RWPE2 (cell line): Measurements from ENCODE around the gene EEF1E1.

Experiments
- ATAC-seq: fragments of 200-7000 bp; cut with Tn5 transposase; 3 replicates; pipeline ENCODE4 v1.9.1; 2021; ENCODE audit warnings: low read depth
- DNase-seq: peaks from one replicate; pipeline ENCODE4 v3.0.0-alpha.2; 2020; ENCODE audit warnings: low spot score
- H3K27ac ChIP-seq: fragments of 450-650 bp; 2 replicates; pipeline ENCODE4 v1.5.1; 2017; ENCODE audit warnings: mild to moderate bottlenecking; ENCODE audit not compliant: poor library complexity, severe bottlenecking
- H3K27me3 ChIP-seq: fragments of 250-450 bp; sonication (Bioruptor Pico); 2 replicates; pipeline ENCODE4 v1.5.1; 2021; ENCODE audit warnings: mild to moderate bottlenecking, moderate library complexity; ENCODE audit not compliant: insufficient read depth, poor library complexity, severe bottlenecking
- H3K36me3 ChIP-seq: fragments of 250-450 bp; sonication (Bioruptor Pico); 2 replicates; pipeline ENCODE4 v1.5.1; 2020; ENCODE audit warnings: low read depth, mild to moderate bottlenecking, moderate library complexity
- H3K4me1 ChIP-seq: fragments of 250-450 bp; sonication (Bioruptor Pico); 2 replicates; pipeline ENCODE4 v1.5.1; 2021; ENCODE audit warnings: mild to moderate bottlenecking, moderate library complexity; ENCODE audit not compliant: insufficient read depth, poor library complexity, severe bottlenecking
- H3K4me3 ChIP-seq: fragments of 250-450 bp; sonication (Bioruptor Pico); 2 replicates; pipeline ENCODE4 v1.5.1; 2021; ENCODE audit warnings: mild to moderate bottlenecking, moderate library complexity; ENCODE audit not compliant: severe bottlenecking
- H3K9me3 ChIP-seq: fragments of 250-450 bp; sonication (Bioruptor Pico); 2 replicates; pipeline ENCODE4 v1.5.1; 2021; ENCODE audit warnings: mild to moderate bottlenecking, moderate library complexity; ENCODE audit not compliant: severe bottlenecking
- CTCF ChIP-seq: fragments of 450-650 bp; IDR thresholded peaks from one replicate; pipeline ENCODE4 v1.5.1; 2017; ENCODE audit warnings: mild to moderate bottlenecking, moderate library complexity; ENCODE audit not compliant: poor library complexity, severe bottlenecking

EEF1E1 gene

GRCh38 chr6:8102122-8102958 is at the start of gene EEF1E1:
Gene EEF1E1 (minus strand): TSS chr6:8102548. CDS start chr6:8102521, 27 bp downstream.
- Histone ChIP-seq H3K9me3 (no peaks in the 10 kb centered on the region), H3K27me3 (no peaks in the 10 kb centered on the region), H3K4me1 (peaks cover 13% of the 10 kb centered on the region), H3K4me3 (peak within 1 kb of the TSS; percentile 81), H3K27ac (peak within 1 kb of the TSS; percentile 45), H3K36me3 (peaks cover 29% of the 10 kb centered on the region)
- DNase-seq (peak; percentile 95), ATAC-seq (peak; percentile 97)
- TF ChIP-seq CTCF: no peak

GRCh38 chr6:8149350-8149749 is 47.0 kb upstream of the EEF1E1 start:
- Histone ChIP-seq H3K4me3 (no peak overlapping the region), H3K27me3 (no peaks in the 10 kb centered on the region), H3K9me3 (no peaks in the 10 kb centered on the region), H3K36me3 (no peaks in the 10 kb centered on the region), H3K4me1 (no peaks in the 10 kb centered on the region), H3K27ac (no peak overlapping the region)
- TF ChIP-seq CTCF: no peak
- ATAC-seq: 0 out of 3 replicates have a peak, but pooled peaks have one; percentile 27
- DNase-seq: no peak

- H3K4me3 ChIP-seq: no peak overlapping the region
- H3K36me3 ChIP-seq: no peaks in the 10 kb centered on the region
- H3K9me3 ChIP-seq: no peaks in the 10 kb centered on the region
- H3K27ac ChIP-seq: no peak overlapping the region
- no peak for ATAC-seq
- no peak for TF ChIP-seq CTCF
- no peaks in the 10 kb centered on the region for H3K27me3 ChIP-seq
- H3K4me1 ChIP-seq: no peaks in the 10 kb centered on the region
- DNase-seq: no peak
Observed at GRCh38 chr6:8143945-8144344, 41.6 kb upstream of the EEF1E1 start.

- DNase-seq: no peak
- no peaks in the 10 kb centered on the region for H3K36me3 ChIP-seq
- no peak overlapping the region for H3K27ac ChIP-seq
- ATAC-seq: no peak
- H3K27me3 ChIP-seq: no peaks in the 10 kb centered on the region
- H3K4me1 ChIP-seq: no peaks in the 10 kb centered on the region
- H3K9me3 ChIP-seq: no peaks in the 10 kb centered on the region
- no peak for TF ChIP-seq CTCF
- no peak overlapping the region for H3K4me3 ChIP-seq
Observed at GRCh38 chr6:8139451-8139850, 37.1 kb upstream of the EEF1E1 start.

GRCh38 chr6:8137529-8137939 is 35.2 kb upstream of the EEF1E1 start:
- Histone ChIP-seq H3K4me1 (no peaks in the 10 kb centered on the region), H3K27ac (no peak overlapping the region), H3K27me3 (no peaks in the 10 kb centered on the region), H3K4me3 (no peak overlapping the region), H3K36me3 (no peaks in the 10 kb centered on the region), H3K9me3 (no peaks in the 10 kb centered on the region)
- DNase-seq (no peak), ATAC-seq (no peak)
- no peak for TF ChIP-seq CTCF
